Activated naive CD4-positive, alpha-beta T cell treated with Interleukin-2 at 50 U/mL for 16 hours (primary cell): ENCODE measurements around the gene CARD14.
"Not testable (repeated sequence)": the region's sequence is repeated elsewhere in the genome, so short reads cannot be mapped to it uniquely, and the experiment has no call there.

ENCODE experiments used
- DNase-seq: peaks from one replicate; pipeline ENCODE4 v3.0.0-alpha.2; 2020

Gene CARD14

GRCh38 chr17:80228477-80228876, 58.6 kb downstream of the CARD14 start:
- DNase-seq, result no peak

- DNase-seq, result no peak
These were observed 59.2 kb downstream of the CARD14 start for GRCh38 chr17:80229011-80229410.

- DNase-seq, result no peak
These were observed 62.6 kb downstream of the CARD14 start for GRCh38 chr17:80232438-80232837.

DNA sequence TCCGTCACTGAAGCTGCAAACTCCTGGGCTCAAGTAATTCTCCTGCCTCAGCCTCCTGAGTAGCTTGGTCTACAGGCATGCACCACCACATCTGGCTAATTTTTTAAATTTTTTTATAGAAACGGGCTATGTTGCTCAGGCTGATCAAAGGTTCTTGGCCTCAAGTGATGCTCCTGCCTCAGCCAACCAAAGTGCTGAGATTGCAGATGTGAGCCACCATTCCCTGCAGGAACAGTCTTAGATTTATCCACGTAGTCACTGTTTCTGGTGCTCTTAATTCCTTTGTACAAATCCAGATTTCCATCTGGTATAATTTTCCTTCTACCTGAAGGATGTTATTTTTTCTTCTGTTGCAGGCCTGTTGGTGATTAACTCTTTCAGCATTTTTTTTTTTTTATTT, 63.4 kb downstream of the CARD14 start:
- no peak for DNase-seq

DNA sequence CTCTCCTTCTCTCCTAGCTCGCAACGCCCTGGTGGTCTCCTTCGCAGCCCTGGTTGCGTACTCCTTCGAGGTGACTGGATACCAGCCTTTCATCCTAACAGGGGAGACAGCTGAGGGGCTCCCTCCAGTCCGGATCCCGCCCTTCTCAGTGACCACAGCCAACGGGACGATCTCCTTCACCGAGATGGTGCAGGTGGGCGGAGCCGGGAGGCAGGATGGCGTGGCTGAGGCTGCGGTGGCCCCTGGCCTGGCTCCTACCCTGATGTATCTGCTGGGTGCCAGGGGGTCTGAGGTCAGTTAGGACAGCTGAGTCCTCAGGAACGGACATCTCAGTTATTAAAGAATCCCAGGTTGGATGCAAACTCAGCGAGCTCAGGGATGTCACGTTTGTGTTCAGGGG, 67.1 kb downstream of the CARD14 start:
- no peak for DNase-seq

- DNase-seq, result no peak
These were observed 67.6 kb downstream of the CARD14 start for GRCh38 chr17:80237386-80237785.

- no peak for DNase-seq
These were observed 72.7 kb downstream of the CARD14 start for GRCh38 chr17:80242505-80242904.

GRCh38 chr17:80243526-80244433, 74.0 kb downstream of the CARD14 start:
- no peak for DNase-seq

DNA sequence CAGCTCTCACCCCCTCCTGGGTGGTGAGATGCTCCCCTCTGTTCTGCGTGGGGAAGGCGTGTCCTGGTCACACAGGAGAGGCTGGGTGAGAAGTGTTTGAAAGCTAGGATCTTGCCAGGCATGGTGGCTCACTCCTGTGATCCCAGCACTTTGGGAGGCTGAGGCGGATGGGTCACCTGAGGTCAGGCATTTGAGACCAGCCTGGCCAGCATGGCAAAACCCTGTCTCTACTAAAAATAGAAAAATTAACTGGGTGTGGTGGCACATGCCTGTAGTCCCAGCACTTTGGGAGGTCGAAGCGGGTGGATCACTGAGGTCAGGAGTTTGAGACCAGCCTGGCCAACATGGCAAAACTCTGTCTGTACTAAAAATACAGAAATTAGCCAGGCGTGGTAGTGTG, 74.6 kb downstream of the CARD14 start:
- not testable (repeated sequence) for DNase-seq

GRCh38 chr17:80244871-80245509, 75.2 kb downstream of the CARD14 start:
- DNase-seq, result no peak

DNA sequence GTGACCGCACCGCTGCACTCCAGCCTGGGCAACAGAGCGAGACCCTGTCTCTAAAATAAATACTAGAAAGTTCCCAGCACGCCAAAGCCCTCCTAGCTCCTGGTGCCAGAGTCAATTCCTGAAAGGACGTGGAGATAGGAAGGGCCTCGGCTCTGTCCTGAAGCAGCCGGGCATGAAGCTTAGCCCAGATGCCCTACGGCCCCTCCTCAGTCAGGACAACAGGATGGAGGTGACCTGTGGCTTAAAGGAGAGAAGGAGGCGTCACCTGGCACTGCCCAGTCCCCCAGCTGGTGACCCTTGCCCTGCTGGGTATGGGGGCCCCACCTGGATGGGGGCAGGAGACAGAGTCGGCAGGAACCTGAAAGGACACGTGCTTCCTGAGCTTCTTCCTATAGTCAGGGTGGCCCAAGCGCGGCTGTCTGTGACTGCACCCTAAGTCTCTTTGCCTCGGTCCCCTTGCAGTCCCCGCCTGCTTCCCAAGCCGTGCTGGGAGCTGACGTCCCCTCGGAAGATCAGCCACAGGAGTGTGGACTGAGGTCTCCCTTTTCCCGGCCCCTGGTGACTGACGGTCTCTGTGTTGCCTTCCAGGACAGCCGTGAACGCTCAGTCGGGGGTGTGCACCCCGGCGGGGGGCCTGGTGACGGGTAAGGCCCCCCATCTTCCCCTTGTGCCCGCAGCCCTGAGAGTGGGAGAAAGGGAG, 75.9 kb downstream of the CARD14 start:
- no peak for DNase-seq

- no peak for DNase-seq
These were observed 76.4 kb downstream of the CARD14 start for GRCh38 chr17:80246266-80246681.

DNA sequence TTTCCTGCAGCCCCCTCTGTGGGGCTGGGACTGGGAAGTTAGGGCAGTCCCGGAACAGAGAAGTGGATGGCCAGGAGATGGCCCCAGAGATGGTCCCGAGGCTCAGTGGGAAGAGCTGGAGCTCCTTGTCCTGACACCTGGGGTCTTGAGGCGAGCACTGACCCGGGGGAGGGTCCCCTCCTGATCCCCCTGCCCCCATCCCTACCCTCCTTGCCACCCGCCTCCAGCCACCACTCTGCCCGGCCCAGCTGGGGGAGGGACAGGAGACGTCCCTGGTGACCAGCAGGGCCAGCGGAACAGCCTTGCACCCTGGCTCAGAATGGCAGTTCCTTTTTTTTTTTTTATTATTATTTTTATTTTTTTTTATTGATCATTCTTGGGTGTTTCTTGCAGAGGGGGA, 76.9 kb downstream of the CARD14 start:
- no peak for DNase-seq

GRCh38 chr17:80247561-80247960, 77.7 kb downstream of the CARD14 start:
- no peak for DNase-seq

GRCh38 chr17:80248001-80248893, 78.4 kb downstream of the CARD14 start:
- DNase-seq, result no peak

DNA sequence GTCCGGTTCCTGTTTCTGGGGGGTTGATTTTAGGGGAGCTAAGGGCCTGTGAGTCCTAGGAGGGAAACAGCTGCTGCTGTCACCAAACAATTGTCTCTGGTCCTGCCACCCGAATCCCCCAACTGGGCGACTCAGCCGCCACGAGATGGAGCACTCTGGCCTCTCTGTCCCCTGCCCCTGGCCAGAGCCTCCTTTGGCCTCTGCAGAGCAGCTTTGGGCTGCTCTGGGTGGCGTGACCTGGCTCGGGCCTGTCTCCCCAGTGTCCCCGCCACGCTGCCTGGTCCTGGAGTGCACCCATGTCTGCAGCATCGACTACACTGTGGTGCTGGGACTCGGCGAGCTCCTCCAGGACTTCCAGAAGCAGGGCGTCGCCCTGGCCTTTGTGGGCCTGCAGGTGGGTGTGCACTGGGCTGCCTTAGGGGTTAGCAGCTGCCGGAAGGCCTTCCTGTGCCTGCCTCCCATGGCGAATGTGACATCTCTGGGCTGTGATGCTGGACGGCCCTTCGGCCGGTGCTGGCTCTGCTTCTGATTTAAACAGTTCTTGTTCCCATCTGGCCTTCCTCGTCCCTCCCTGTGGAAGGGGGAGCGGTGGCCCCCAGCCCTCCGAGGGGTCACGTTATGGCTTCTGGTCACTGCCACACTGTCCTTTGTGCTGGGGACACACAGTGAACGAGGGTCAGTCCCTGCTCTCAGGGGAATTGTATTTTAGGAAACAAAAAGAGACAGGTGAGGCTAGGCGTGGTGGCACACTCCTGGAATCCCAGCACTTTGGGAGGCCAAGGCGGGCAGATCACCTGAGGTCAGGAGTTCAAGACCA, 79.3 kb downstream of the CARD14 start:
- DNase-seq, result no peak

DNA sequence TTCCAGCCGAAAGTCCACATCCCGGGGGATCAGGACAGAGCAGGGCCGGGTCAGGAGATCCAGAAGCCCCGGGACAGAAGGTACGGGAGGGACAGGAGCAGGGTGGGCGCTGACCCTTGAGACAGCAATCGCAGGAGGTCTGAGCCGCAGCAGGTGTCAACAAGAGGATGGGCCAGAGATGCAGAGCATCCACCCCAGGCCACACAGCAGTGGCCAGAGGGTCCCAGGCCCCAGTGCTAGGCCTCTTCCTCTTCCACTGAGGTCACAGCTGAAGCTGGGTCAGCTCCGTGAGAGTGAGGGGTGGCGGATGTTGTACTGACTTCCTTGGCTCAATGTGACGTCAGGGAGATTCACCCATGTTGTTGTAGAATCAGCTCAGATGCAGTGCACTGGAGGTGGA, 82.1 kb downstream of the CARD14 start:
- no peak for DNase-seq

DNA sequence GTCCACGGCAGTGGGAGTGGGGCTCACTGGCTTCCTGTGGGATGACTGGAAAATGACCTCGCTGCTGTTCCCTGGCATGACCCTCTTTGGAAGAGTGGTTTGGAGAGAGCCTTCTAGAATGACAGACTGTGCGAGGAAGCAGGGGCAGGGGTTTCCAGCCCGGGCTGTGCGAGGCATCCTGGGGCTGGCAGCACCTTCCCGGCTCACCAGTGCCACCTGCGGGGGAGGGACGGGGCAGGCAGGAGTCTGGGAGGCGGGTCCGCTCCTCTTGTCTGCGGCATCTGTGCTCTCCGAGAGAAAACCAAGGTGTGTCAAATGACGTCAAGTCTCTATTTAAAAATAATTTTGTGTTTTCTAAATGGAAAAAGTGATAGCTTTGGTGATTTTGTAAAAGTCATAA, 83.0 kb downstream of the CARD14 start:
- peak; percentile 88 for DNase-seq

- no peak for DNase-seq
These were observed 84.0 kb downstream of the CARD14 start for GRCh38 chr17:80253631-80254395.

- peak; percentile 79 for DNase-seq
These were observed 84.8 kb downstream of the CARD14 start for GRCh38 chr17:80254396-80255251.
